HUES6 (cell line): Measurements from ENCODE around the gene EYA2.

Experiments
- H3K27ac ChIP-seq: 2 replicates; pipeline ENCODE4 v1.7.0; 2013; ENCODE audit warnings: low read depth, mild to moderate bottlenecking, low read length, inconsistent platforms
- H3K27me3 ChIP-seq: 2 replicates; pipeline ENCODE4 v1.6.1; 2013; ENCODE audit warnings: low read length; ENCODE audit not compliant: control insufficient read depth, insufficient read depth
- H3K36me3 ChIP-seq: 2 replicates; pipeline ENCODE4 v1.6.1; 2013; ENCODE audit warnings: low read length; ENCODE audit not compliant: control insufficient read depth, insufficient read depth
- H3K4me1 ChIP-seq: 2 replicates; pipeline ENCODE4 v1.6.1; 2013; ENCODE audit warnings: low read length; ENCODE audit not compliant: control insufficient read depth, insufficient read depth
- H3K4me3 ChIP-seq: 2 replicates; pipeline ENCODE4 v1.5.1; 2013; ENCODE audit warnings: low read depth, low read length
- H3K9ac ChIP-seq: one replicate; pipeline ENCODE4 v1.6.1; 2013; ENCODE audit warnings: mild to moderate bottlenecking, low read length
- H3K9me3 ChIP-seq: 2 replicates; pipeline ENCODE4 v1.6.1; 2013; ENCODE audit warnings: low read depth, low read length; ENCODE audit not compliant: control insufficient read depth, insufficient read depth

Gene EYA2

DNA sequence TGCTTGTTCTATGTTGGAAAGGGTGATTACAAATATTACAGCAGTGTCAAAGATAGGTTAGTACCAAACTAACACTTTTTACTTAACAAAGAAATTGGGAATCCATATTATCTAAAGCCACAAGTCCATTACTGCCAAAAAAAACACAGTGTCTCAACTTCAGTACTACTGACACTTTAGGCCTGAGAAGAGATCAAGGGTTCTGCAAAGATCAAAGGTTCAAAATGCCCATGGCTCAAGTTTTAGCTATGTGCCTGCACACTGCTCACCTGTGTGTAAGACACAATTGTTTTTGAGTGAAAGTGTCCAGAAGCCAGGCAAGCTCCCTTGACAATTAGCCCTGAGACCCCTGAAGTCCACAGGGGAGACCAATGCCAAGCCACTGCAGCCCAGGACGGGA is 329.3 kb downstream of the EYA2 start:
- no peak overlapping the region for H3K4me3 ChIP-seq
- peaks cover 92% of the 10 kb centered on the region for H3K36me3 ChIP-seq
- H3K9ac ChIP-seq = no peak overlapping the region
- H3K27ac ChIP-seq = no peak overlapping the region
- H3K9me3 ChIP-seq = no peaks in the 10 kb centered on the region
- no peaks in the 10 kb centered on the region for H3K4me1 ChIP-seq
- no peaks in the 10 kb centered on the region for H3K27me3 ChIP-seq

DNA sequence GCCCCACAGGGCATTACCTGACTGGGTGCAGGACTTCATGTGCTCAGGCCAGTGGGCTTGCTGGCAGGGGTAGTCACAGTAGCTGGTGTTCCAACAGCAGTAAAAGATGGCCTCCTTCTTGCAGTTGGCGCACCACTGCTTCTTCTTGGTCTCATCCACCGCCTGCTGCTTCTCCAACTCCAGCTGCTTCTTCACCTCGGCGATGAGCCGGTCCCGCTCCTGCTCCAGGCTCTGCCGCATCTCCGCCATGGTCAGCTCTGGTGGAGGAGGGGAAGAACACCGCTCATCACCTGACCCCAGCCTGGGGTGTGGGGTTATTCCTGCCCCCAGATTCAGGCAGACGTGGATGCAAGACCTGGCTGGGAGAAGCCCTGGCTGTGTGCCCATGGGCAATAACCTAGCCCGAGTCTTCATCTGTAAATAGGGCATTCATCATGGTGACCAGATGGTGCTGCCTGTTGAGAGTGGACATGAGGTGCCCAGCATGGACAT is 329.7 kb downstream of the EYA2 start:
- no peaks in the 10 kb centered on the region for H3K27me3 ChIP-seq
- H3K9me3 ChIP-seq = no peaks in the 10 kb centered on the region
- peaks cover 95% of the 10 kb centered on the region for H3K36me3 ChIP-seq
- no peak overlapping the region for H3K9ac ChIP-seq
- no peak overlapping the region for H3K4me3 ChIP-seq
- H3K27ac ChIP-seq = no peak overlapping the region
- H3K4me1 ChIP-seq = no peaks in the 10 kb centered on the region

DNA sequence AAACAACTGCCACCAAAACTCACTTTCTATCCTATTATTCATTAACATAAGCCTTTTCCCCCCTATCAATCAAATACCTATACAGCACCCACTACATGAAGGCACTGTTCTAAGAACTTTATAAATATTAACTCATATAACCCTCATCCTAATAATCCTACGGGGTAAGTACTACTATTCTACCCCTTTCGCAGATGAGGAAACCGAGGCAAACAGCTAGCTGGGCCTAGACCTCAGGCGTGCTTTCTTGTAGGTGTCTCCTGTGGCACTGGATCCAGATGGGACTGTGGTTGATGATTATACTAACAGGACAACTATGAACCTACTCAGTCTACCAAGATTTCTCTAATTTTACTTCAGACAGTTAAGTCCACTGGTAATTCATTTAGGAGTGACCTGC is 330.2 kb downstream of the EYA2 start:
- no peak overlapping the region for H3K4me3 ChIP-seq
- H3K9ac ChIP-seq = no peak overlapping the region
- no peaks in the 10 kb centered on the region for H3K4me1 ChIP-seq
- peaks cover 95% of the 10 kb centered on the region for H3K36me3 ChIP-seq
- H3K27ac ChIP-seq = no peak overlapping the region
- H3K27me3 ChIP-seq = no peaks in the 10 kb centered on the region
- no peaks in the 10 kb centered on the region for H3K9me3 ChIP-seq

DNA sequence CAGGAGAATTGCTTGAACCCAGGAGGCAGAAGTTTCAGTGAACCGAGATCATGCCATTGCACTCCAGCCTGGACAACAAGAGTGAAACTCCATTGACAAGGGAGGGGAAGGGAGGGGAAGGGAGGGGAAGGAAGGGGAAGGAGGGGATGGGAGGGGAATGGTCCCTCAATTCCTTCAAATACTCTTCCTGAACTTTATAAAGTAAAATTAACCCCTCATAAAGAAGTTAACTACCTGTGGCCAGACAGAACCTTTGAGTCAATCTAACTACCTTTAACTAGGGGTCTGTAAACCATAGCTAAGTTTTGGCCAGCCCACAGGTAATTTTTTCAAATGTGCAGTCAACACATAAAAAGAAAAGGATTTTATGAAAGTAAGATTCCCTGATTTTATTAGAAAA is 330.8 kb downstream of the EYA2 start:
- H3K27me3 ChIP-seq = no peaks in the 10 kb centered on the region
- H3K27ac ChIP-seq = no peak overlapping the region
- H3K4me3 ChIP-seq = no peak overlapping the region
- no peak overlapping the region for H3K9ac ChIP-seq
- no peaks in the 10 kb centered on the region for H3K4me1 ChIP-seq
- H3K9me3 ChIP-seq = no peaks in the 10 kb centered on the region
- H3K36me3 ChIP-seq = peaks cover 97% of the 10 kb centered on the region

DNA sequence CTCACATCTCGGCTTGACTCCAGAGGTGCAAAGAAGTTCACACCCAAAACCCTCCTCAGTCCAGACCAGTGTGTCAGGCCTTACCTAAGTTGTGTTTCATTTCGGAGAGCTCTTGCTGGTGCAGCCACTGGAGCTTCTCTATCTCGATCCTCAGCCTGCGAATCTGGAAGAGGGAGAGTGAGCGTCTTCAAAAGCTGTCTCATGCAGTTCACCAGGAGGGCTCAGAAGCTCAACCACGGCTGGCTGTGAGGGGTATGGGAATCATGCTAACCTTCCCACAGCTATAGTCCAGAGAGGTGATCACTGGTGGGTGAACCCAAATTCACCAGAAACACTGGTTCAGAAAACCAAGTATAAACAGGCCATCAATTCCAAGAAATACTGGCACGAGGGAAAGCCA is 332.5 kb downstream of the EYA2 start:
- no peak overlapping the region for H3K9ac ChIP-seq
- H3K36me3 ChIP-seq = peaks cover 97% of the 10 kb centered on the region
- no peak overlapping the region for H3K4me3 ChIP-seq
- no peaks in the 10 kb centered on the region for H3K9me3 ChIP-seq
- no peak overlapping the region for H3K27ac ChIP-seq
- H3K27me3 ChIP-seq = no peaks in the 10 kb centered on the region
- H3K4me1 ChIP-seq = no peaks in the 10 kb centered on the region

DNA sequence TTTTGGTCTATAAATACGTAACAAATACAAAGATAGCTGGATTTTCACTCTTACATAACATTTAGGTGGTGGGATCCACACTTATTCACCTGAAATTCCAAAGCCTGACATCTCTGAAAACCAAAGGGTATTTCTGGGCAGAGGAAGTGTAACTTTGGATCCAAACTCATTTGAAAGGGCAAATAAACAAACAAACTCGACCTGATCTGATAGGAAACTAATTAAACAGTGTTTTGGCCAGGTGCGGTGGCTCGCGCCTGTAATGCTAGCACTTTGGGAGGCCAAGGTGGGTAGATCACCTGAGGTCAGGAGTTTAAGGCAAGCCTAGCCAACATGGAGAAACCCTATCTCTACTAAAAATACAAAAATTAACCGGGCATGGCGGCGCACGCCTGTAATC is 332.9 kb downstream of the EYA2 start:
- Histone ChIP-seq H3K9me3 (no peaks in the 10 kb centered on the region), H3K27ac (no peak overlapping the region), H3K4me3 (no peak overlapping the region), H3K4me1 (no peaks in the 10 kb centered on the region; the same call in 1 of the 2 replicates), H3K36me3 (peaks cover 96% of the 10 kb centered on the region), H3K9ac (no peak overlapping the region), H3K27me3 (no peaks in the 10 kb centered on the region)

DNA sequence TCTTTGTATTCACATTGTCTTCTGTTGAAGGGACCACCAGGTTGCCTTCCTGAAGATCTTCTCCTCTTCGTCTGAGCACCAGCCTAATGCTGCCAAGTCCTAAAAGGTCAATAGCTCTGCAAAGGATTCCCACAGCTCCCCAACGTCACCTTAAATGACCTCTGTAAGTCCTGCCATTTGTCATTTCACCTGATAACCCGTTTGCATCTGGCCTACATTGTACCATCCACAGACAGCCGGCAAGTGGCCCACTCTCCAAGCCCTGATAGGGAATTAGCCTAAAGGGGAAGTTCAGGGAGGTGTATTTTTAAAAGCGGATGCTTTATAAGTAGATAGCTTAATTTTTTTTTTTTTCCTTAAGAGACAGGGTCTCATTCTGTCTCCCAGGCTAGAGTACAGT is 334.0 kb downstream of the EYA2 start:
- Histone ChIP-seq H3K36me3 (peaks cover 93% of the 10 kb centered on the region), H3K9ac (no peak overlapping the region), H3K4me3 (no peak overlapping the region), H3K27ac (no peak overlapping the region), H3K27me3 (no peaks in the 10 kb centered on the region), H3K4me1 (no peaks in the 10 kb centered on the region; the same call in 1 of the 2 replicates), H3K9me3 (no peaks in the 10 kb centered on the region)

DNA sequence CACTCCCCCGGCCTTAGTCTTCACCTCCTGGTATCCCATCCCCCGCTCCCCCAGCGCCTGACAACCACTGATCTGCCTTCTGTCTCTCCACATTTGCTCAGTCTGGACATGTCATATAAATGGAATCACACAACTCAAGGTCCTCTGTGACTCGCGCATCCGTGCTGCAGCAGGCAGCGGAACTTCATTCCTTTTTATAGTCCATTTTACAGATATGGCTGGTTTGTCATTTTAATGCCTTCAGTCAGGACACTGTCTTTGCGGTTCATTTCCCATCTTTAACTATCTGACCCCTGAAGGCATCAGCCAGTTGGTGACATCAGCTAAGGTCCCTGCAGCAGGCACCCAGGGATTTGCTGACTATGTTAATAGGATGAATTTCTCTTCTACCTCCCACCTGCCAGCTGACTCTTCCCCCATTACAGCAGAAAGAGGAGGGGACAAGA is 336.2 kb downstream of the EYA2 start:
- Histone ChIP-seq H3K4me3 (no peak overlapping the region), H3K4me1 (no peaks in the 10 kb centered on the region; the same call in 1 of the 2 replicates), H3K27ac (no peak overlapping the region), H3K9me3 (no peaks in the 10 kb centered on the region), H3K36me3 (peaks cover 95% of the 10 kb centered on the region), H3K27me3 (no peaks in the 10 kb centered on the region), H3K9ac (no peak overlapping the region)

DNA sequence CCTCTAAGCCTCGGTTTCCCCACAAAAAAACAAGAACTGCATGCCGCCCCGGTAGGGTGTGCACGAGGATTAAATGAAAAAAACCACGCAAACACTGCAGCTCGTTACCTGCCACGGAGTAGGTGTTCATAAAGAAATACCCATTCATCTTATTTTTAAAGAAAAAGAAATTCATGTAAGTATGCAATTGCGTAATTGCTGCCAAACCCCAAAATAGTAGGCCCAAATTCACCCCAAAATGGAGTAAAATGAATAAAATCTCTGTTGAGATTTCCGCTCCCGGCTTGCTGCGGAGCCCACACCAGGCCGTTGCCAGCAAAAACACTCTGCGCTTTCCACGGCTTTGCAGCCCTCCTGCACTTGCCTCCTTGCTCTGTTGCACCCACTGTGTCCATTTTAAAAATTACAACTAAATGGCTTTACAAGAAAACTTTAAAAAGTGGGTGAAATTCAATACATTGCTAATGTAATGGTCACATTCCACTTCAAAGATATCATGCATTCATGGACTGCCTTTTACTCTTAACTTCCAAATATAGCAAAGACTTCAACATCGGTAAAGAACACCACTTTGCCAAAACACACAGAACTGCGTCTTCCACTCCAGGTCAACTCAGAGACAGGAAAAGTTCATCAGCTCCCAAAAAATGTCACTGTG is 336.9 kb downstream of the EYA2 start:
- Histone ChIP-seq H3K36me3 (peaks cover 95% of the 10 kb centered on the region), H3K4me1 (no peaks in the 10 kb centered on the region; the same call in 1 of the 2 replicates), H3K9ac (no peak overlapping the region), H3K9me3 (no peaks in the 10 kb centered on the region), H3K27me3 (no peaks in the 10 kb centered on the region), H3K27ac (no peak overlapping the region), H3K4me3 (no peak overlapping the region)

DNA sequence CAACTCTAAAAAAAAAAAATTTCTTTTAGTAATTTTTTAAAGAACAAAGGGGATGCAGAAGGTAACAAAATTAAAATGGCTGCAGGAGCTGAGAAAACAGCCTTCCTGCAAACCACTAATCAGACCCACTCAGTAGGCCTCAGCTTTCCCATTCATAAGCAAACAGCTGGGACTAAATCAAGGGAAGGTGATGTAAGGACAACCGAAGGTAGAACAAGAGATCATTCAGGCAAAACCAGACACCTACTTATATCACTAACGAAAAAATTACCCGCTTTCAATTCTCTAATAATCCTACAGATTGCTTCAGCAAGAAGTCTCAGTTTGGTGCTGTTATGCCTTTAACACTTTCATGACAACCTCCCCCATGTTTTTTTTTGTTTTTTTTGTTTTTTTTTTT is 337.9 kb downstream of the EYA2 start:
- no peak overlapping the region for H3K4me3 ChIP-seq
- peaks cover 95% of the 10 kb centered on the region for H3K36me3 ChIP-seq
- no peak overlapping the region for H3K27ac ChIP-seq
- H3K4me1 ChIP-seq = no peaks in the 10 kb centered on the region; the same call in 1 of the 2 replicates
- no peaks in the 10 kb centered on the region for H3K27me3 ChIP-seq
- H3K9ac ChIP-seq = no peak overlapping the region
- no peaks in the 10 kb centered on the region for H3K9me3 ChIP-seq

DNA sequence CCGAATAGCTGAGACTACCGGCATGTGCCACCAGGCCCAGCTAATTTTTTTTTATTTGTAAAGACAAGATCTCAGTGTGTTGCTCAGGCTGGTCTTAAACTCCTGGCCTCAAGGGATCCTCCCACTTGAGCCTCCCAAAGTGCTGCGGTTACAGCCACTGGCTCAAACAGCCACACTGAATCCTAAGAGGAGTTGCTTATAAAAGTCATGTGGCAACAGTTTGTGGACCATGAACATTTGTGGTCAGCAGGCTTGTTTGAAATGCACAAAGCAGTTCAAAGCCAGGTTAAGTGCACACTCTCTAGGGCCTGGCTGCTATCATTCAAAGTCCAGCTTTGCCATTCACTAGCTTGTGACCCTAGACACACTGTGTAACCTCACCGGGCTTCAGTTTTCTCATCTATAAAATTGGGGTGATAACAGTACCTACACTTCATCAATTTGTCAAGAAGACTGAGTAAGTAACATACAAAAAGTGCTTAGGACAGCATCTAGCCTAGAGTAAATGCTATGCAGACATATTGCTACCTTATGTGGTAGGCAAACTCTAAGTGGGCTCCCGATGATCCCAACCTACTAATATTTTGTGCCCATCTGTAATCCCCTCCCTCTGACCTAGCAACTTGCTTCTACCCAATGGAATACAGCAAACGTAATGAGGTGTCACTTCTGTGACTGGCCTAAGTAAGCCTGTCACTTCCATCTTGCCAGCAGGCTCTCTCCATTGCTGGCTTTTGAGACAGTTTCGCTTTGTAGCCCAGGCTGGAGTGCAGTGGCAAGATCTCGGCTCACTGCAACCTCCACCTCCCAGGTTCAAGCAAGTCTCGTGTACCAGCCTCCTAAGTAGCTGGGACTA is 338.9 kb downstream of the EYA2 start:
- H3K9me3 ChIP-seq = no peaks in the 10 kb centered on the region
- no peaks in the 10 kb centered on the region for H3K27me3 ChIP-seq
- H3K9ac ChIP-seq = no peak overlapping the region
- peaks cover 95% of the 10 kb centered on the region for H3K36me3 ChIP-seq
- no peaks in the 10 kb centered on the region; the same call in 1 of the 2 replicates for H3K4me1 ChIP-seq
- H3K4me3 ChIP-seq = no peak overlapping the region
- H3K27ac ChIP-seq = no peak overlapping the region
